WTC11 (cell line): ENCODE results near the gene MAPKAP1. TPM values are rescaled to one million over a fixed set of nuclear protein-coding genes. Genes with fewer than 3 reads are reported as not detected.

Experiments
- ATAC-seq: fragments of 200-7000 bp; cut with Tn5 transposase; 2 replicates; pipeline ENCODE4 v1.10.0; 2021; ENCODE audit warnings: mild to moderate bottlenecking, moderate library complexity
- CTCF ChIA-PET: fragments of 300-600 bp; sonication (Branson Sonifier 250); formaldehyde crosslinking; loops from one replicate; lab custom pipeline; 2021; ENCODE audit warnings: antibody characterized with exemption; lab: Charles Lee
- POLR2A ChIA-PET: fragments of 350-600 bp; sonication (Branson Sonifier 250); formaldehyde crosslinking; loops from one replicate; lab custom pipeline; 2021; ENCODE audit warnings: antibody characterized with exemption; lab: Charles Lee
- DNase-seq: peaks from one replicate; pipeline ENCODE4 v3.0.0; 2021; ENCODE audit warnings: low spot score
- H3K27ac Mint-ChIP-seq: 2 replicates; pipeline ENCODE4 v1.8.0; 2021; ENCODE audit warnings: mixed read lengths
- H3K27me3 Mint-ChIP-seq: 2 replicates; pipeline ENCODE4 v1.8.0; 2021; ENCODE audit warnings: low read depth, mild to moderate bottlenecking, moderate library complexity, mixed read lengths
- H3K36me3 Mint-ChIP-seq: 2 replicates; pipeline ENCODE4 v1.8.0; 2021; ENCODE audit warnings: mixed read lengths
- H3K4me1 Mint-ChIP-seq: 2 replicates; pipeline ENCODE4 v1.8.0; 2022; ENCODE audit warnings: mixed read lengths
- H3K4me3 Mint-ChIP-seq: 2 replicates; pipeline ENCODE4 v1.8.0; 2021; ENCODE audit warnings: mild to moderate bottlenecking, moderate library complexity, mixed read lengths
- H3K9me3 Mint-ChIP-seq: 2 replicates; pipeline ENCODE4 v1.8.0; 2021; ENCODE audit warnings: mixed read lengths
- CREB1 ChIP-seq: sonication (generic); formaldehyde crosslinking; IDR thresholded peaks from 2 replicates; pipeline ENCODE4 v1.8.0; 2023; ENCODE audit warnings: mild to moderate bottlenecking, missing genetic modification reagents
- GTF2I ChIP-seq: fragments of 250-450 bp; sonication (Bioruptor Pico); conservative IDR thresholded peaks from 2 replicates; pipeline ENCODE4 v1.4.0; 2021; ENCODE audit warnings: mild to moderate bottlenecking
- HMGA2 ChIP-seq: fragments of 250-450 bp; sonication (Bioruptor Pico); IDR thresholded peaks from 2 replicates; pipeline ENCODE4 v1.4.0; 2021; ENCODE audit warnings: mild to moderate bottlenecking, moderate library complexity
- IRF2 ChIP-seq: sonication (generic); formaldehyde crosslinking; IDR thresholded peaks from 2 replicates; pipeline ENCODE4 v1.8.0; 2022; ENCODE audit warnings: low read depth, missing genetic modification reagents, borderline replicate concordance
- MYBL2 ChIP-seq: sonication (generic); formaldehyde crosslinking; IDR thresholded peaks from 2 replicates; pipeline ENCODE4 v1.8.1; 2023; ENCODE audit warnings: mild to moderate bottlenecking, moderate library complexity, missing genetic modification reagents
- NFATC4 ChIP-seq: fragments of 250-450 bp; sonication (Bioruptor Pico); IDR thresholded peaks from 2 replicates; pipeline ENCODE4 v1.9.0; 2021; ENCODE audit warnings: mild to moderate bottlenecking
- TEAD1 ChIP-seq: sonication (generic); formaldehyde crosslinking; IDR thresholded peaks from 2 replicates; pipeline ENCODE4 v1.8.0; 2022; ENCODE audit warnings: mild to moderate bottlenecking, missing genetic modification reagents
- ZNF121 ChIP-seq: sonication (generic); formaldehyde crosslinking; IDR thresholded peaks from 2 replicates; pipeline ENCODE4 v1.8.0; 2023; ENCODE audit warnings: missing genetic modification reagents
- ZNF423 ChIP-seq: fragments of 250-450 bp; sonication (Bioruptor Pico); IDR thresholded peaks from 2 replicates; pipeline ENCODE4 v2.1.2; 2022; ENCODE audit warnings: mild to moderate bottlenecking, moderate library complexity
- total RNA-seq: library from RNA; stranded (reverse); gene quantifications from 3 replicates; pipeline ENCODE4 v1.2.3, GENCODE V29; 2021
- TF ChIP-seq, protein P1 (sequence below): sonication (generic); formaldehyde crosslinking; IDR thresholded peaks from 2 replicates; pipeline ENCODE4 v1.8.1; 2023; ENCODE audit warnings: mild to moderate bottlenecking, missing genetic modification reagents
- TF ChIP-seq, protein P2 (sequence below): sonication (generic); formaldehyde crosslinking; IDR thresholded peaks from 2 replicates; pipeline ENCODE4 v1.8.0; 2022; ENCODE audit warnings: mild to moderate bottlenecking, missing genetic modification reagents
- TF ChIP-seq, protein P3 (sequence below): sonication (generic); formaldehyde crosslinking; IDR thresholded peaks from 2 replicates; pipeline ENCODE4 v1.8.0; 2022; ENCODE audit warnings: mild to moderate bottlenecking, missing genetic modification reagents
- TF ChIP-seq, protein P4 (sequence below): sonication (generic); formaldehyde crosslinking; IDR thresholded peaks from 2 replicates; pipeline ENCODE4 v1.8.1; 2022; ENCODE audit warnings: mild to moderate bottlenecking, missing genetic modification reagents, moderate library complexity, borderline replicate concordance
- TF ChIP-seq, protein P5 (sequence below): sonication (generic); formaldehyde crosslinking; IDR thresholded peaks from 2 replicates; pipeline ENCODE4 v1.8.1; 2023; ENCODE audit warnings: mild to moderate bottlenecking, missing genetic modification reagents
- TF ChIP-seq, protein P6 (sequence below): sonication (generic); formaldehyde crosslinking; IDR thresholded peaks from 2 replicates; pipeline ENCODE4 v1.8.1; 2023; ENCODE audit warnings: mild to moderate bottlenecking, missing genetic modification reagents, moderate library complexity
- TF ChIP-seq, protein P7 (sequence below): fragments of 250-450 bp; sonication (Bioruptor Pico); IDR thresholded peaks from 2 replicates; pipeline ENCODE4 v1.9.0; 2021; ENCODE audit warnings: mild to moderate bottlenecking
- TF ChIP-seq, protein P8 (sequence below): fragments of 250-450 bp; sonication (Bioruptor Pico); IDR thresholded peaks from 2 replicates; pipeline ENCODE4 v1.8.0; 2021; ENCODE audit warnings: mild to moderate bottlenecking
- TF ChIP-seq, protein P9 (sequence below): fragments of 250-450 bp; sonication (Bioruptor Pico); IDR thresholded peaks from 2 replicates; pipeline ENCODE4 v1.9.0; 2021; ENCODE audit warnings: mild to moderate bottlenecking
- TF ChIP-seq, protein P10 (sequence below): sonication (generic); formaldehyde crosslinking; IDR thresholded peaks from 2 replicates; pipeline ENCODE4 v1.8.0; 2022; ENCODE audit warnings: mild to moderate bottlenecking, missing genetic modification reagents

The MAPKAP1 gene
- total RNA-seq, 1 experiment from 2014 or later, result 111 TPM

DNA sequence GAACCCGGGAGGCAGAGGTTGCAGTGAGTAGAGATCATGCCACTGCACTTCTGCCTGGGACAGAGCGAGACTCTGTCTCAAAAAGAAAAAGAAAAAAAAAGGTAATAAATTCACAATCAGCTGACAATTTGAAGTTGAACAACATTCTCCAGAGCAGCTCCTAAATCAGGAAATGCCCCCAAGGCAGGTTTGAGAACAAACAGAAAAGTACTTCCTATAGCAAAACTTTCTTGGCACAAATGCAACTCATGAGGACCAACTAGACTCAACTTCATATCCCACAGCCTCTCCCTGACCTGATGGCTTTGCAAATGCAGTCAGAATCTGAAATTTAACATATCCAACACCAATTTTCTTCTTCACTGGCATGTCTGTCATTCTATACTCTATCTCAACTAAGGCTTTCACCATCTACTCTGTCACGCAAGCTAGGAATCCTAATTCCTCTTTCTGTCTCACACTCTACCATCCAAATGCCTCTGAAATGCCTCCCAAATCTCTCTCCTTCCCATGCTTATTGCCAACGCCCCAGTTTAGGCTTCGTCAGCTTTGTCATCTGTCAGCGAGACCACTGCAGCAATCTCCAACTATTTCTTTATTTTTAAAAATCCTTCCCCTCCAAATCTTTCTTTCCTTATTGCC lies 113.3 kb downstream of the MAPKAP1 start (continued):
- TF ChIP-seq, protein P1, sequence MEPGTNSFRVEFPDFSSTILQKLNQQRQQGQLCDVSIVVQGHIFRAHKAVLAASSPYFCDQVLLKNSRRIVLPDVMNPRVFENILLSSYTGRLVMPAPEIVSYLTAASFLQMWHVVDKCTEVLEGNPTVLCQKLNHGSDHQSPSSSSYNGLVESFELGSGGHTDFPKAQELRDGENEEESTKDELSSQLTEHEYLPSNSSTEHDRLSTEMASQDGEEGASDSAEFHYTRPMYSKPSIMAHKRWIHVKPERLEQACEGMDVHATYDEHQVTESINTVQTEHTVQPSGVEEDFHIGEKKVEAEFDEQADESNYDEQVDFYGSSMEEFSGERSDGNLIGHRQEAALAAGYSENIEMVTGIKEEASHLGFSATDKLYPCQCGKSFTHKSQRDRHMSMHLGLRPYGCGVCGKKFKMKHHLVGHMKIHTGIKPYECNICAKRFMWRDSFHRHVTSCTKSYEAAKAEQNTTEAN (CRISPR knock-in tag), result no peak
- TF ChIP-seq, protein P2, sequence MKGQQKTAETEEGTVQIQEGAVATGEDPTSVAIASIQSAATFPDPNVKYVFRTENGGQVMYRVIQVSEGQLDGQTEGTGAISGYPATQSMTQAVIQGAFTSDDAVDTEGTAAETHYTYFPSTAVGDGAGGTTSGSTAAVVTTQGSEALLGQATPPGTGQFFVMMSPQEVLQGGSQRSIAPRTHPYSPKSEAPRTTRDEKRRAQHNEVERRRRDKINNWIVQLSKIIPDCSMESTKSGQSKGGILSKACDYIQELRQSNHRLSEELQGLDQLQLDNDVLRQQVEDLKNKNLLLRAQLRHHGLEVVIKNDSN (CRISPR knock-in tag), result no peak
- TF ChIP-seq MYBL2 (CRISPR knock-in tag), result no peak
- TF ChIP-seq, protein P3, sequence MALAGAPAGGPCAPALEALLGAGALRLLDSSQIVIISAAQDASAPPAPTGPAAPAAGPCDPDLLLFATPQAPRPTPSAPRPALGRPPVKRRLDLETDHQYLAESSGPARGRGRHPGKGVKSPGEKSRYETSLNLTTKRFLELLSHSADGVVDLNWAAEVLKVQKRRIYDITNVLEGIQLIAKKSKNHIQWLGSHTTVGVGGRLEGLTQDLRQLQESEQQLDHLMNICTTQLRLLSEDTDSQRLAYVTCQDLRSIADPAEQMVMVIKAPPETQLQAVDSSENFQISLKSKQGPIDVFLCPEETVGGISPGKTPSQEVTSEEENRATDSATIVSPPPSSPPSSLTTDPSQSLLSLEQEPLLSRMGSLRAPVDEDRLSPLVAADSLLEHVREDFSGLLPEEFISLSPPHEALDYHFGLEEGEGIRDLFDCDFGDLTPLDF (CRISPR knock-in tag), result no peak

DNA sequence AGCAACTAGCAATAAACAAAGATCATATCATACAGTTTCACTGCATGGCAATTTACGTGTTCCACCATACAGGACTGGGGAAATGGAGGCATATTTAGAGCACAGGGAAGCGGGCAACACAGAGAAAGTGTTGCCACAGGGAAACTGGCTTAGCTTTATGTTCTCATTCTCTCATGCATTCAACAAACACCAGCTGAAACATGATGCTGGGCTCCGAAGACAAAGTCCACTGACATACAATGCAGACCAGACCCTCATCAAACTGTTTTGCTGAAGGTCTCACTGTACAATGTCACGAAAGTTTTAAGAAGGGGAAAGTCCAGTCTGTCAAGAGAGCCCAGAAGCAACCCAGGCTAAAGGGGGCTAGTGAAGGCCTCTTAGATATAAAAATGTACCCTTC lies 115.1 kb downstream of the MAPKAP1 start:
- Mint-ChIP-seq H3K36me3 (peaks cover 9% of the 10 kb centered on the region; the same call in 1 of the 2 replicates), H3K4me1 (peaks cover 21% of the 10 kb centered on the region), H3K4me3 (no peak overlapping the region), H3K9me3 (peaks cover 11% of the 10 kb centered on the region), H3K27ac (no peak overlapping the region), H3K27me3 (no peaks in the 10 kb centered on the region)
- CTCF ChIA-PET, result no interaction called here
- POLR2A ChIA-PET, result no interaction called here
- TF ChIP-seq, protein P4, sequence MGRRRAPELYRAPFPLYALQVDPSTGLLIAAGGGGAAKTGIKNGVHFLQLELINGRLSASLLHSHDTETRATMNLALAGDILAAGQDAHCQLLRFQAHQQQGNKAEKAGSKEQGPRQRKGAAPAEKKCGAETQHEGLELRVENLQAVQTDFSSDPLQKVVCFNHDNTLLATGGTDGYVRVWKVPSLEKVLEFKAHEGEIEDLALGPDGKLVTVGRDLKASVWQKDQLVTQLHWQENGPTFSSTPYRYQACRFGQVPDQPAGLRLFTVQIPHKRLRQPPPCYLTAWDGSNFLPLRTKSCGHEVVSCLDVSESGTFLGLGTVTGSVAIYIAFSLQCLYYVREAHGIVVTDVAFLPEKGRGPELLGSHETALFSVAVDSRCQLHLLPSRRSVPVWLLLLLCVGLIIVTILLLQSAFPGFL, result no peak
- TF ChIP-seq ZNF423 (no peak), TEAD1 (CRISPR knock-in tag) (no peak), CREB1 (no peak), IRF2 (CRISPR knock-in tag) (no peak)
- TF ChIP-seq, protein P5, sequence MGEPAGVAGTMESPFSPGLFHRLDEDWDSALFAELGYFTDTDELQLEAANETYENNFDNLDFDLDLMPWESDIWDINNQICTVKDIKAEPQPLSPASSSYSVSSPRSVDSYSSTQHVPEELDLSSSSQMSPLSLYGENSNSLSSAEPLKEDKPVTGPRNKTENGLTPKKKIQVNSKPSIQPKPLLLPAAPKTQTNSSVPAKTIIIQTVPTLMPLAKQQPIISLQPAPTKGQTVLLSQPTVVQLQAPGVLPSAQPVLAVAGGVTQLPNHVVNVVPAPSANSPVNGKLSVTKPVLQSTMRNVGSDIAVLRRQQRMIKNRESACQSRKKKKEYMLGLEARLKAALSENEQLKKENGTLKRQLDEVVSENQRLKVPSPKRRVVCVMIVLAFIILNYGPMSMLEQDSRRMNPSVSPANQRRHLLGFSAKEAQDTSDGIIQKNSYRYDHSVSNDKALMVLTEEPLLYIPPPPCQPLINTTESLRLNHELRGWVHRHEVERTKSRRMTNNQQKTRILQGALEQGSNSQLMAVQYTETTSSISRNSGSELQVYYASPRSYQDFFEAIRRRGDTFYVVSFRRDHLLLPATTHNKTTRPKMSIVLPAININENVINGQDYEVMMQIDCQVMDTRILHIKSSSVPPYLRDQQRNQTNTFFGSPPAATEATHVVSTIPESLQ, result no peak
- TF ChIP-seq, protein P6, sequence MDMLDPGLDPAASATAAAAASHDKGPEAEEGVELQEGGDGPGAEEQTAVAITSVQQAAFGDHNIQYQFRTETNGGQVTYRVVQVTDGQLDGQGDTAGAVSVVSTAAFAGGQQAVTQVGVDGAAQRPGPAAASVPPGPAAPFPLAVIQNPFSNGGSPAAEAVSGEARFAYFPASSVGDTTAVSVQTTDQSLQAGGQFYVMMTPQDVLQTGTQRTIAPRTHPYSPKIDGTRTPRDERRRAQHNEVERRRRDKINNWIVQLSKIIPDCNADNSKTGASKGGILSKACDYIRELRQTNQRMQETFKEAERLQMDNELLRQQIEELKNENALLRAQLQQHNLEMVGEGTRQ (CRISPR knock-in tag), result no peak
- TF ChIP-seq, protein P1 (CRISPR knock-in tag), result no peak
- DNase-seq (no peak), ATAC-seq (no peak)

DNA sequence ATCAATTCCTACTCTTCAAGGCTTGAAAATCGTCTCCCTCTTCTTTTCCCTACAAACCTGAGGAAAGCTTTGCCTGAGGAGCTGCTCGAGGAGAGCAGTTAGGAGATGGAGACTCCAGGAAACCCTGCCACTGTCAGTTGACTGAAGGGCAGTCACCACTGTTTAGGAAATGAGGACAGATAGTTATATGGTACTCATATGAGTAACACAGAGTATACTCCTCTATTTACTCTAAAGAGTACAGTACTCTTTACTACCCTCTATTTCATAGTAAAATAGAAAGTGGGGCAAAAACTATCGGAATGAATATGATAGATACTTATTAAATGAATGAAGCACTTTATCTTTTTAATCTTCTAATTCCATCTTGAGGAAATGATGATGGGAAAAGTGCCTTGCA lies 115.8 kb downstream of the MAPKAP1 start:
- DNase-seq, result no peak
- POLR2A ChIA-PET, result interaction anchor here (0.7 kb wide), 1 partner anchor 208 kb away, joined by 4 read pairs; no protein-coding TSS in a partner anchor
- Mint-ChIP-seq H3K27ac (peak overlapping the region; percentile 30; the same call in 1 of the 2 replicates), H3K4me3 (no peak overlapping the region), H3K36me3 (peaks cover 7% of the 10 kb centered on the region; the same call in 1 of the 2 replicates), H3K9me3 (peaks cover 9% of the 10 kb centered on the region), H3K27me3 (no peaks in the 10 kb centered on the region), H3K4me1 (peaks cover 28% of the 10 kb centered on the region)
- CTCF ChIA-PET, result no interaction called here
- no peak for ATAC-seq
- TF ChIP-seq GTF2I (CRISPR knock-in tag) (no peak), NFATC4 (CRISPR knock-in tag) (no peak), TEAD1 (CRISPR knock-in tag) (no peak), ZNF121 (CRISPR knock-in tag) (no peak), HMGA2 (no peak)
- TF ChIP-seq, protein P7, sequence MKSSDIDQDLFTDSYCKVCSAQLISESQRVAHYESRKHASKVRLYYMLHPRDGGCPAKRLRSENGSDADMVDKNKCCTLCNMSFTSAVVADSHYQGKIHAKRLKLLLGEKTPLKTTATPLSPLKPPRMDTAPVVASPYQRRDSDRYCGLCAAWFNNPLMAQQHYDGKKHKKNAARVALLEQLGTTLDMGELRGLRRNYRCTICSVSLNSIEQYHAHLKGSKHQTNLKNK (CRISPR knock-in tag), result no peak
- TF ChIP-seq, protein P8, sequence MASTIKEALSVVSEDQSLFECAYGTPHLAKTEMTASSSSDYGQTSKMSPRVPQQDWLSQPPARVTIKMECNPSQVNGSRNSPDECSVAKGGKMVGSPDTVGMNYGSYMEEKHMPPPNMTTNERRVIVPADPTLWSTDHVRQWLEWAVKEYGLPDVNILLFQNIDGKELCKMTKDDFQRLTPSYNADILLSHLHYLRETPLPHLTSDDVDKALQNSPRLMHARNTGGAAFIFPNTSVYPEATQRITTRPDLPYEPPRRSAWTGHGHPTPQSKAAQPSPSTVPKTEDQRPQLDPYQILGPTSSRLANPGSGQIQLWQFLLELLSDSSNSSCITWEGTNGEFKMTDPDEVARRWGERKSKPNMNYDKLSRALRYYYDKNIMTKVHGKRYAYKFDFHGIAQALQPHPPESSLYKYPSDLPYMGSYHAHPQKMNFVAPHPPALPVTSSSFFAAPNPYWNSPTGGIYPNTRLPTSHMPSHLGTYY (CRISPR knock-in tag), result no peak
- TF ChIP-seq, protein P9, sequence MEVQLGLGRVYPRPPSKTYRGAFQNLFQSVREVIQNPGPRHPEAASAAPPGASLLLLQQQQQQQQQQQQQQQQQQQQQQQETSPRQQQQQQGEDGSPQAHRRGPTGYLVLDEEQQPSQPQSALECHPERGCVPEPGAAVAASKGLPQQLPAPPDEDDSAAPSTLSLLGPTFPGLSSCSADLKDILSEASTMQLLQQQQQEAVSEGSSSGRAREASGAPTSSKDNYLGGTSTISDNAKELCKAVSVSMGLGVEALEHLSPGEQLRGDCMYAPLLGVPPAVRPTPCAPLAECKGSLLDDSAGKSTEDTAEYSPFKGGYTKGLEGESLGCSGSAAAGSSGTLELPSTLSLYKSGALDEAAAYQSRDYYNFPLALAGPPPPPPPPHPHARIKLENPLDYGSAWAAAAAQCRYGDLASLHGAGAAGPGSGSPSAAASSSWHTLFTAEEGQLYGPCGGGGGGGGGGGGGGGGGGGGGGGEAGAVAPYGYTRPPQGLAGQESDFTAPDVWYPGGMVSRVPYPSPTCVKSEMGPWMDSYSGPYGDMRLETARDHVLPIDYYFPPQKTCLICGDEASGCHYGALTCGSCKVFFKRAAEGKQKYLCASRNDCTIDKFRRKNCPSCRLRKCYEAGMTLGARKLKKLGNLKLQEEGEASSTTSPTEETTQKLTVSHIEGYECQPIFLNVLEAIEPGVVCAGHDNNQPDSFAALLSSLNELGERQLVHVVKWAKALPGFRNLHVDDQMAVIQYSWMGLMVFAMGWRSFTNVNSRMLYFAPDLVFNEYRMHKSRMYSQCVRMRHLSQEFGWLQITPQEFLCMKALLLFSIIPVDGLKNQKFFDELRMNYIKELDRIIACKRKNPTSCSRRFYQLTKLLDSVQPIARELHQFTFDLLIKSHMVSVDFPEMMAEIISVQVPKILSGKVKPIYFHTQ (CRISPR knock-in tag), result no peak
- TF ChIP-seq, protein P10, sequence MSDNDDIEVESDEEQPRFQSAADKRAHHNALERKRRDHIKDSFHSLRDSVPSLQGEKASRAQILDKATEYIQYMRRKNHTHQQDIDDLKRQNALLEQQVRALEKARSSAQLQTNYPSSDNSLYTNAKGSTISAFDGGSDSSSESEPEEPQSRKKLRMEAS (CRISPR knock-in tag), result no peak
